Activated CD8-positive, alpha-beta T cell treated with anti-CD3 and anti-CD28 coated beads for 36 hours (primary cell): ENCODE results near the gene PRDX6. TPM values are rescaled to one million over a fixed set of nuclear protein-coding genes. Genes with fewer than 3 reads are reported as not detected.

Source experiments
- ATAC-seq: fragments of 200-7000 bp; cut with Tn5 transposase; one replicate; pipeline ENCODE4 v1.10.0; 2021; ENCODE audit warnings: mild to moderate bottlenecking, moderate library complexity
- CTCF ChIA-PET: fragments of 350-600 bp; sonication (Branson Sonifier 250); formaldehyde crosslinking; loops from one replicate; lab custom pipeline; 2021; ENCODE audit warnings: antibody characterized with exemption; lab: Charles Lee
- POLR2A ChIA-PET: fragments of 350-600 bp; sonication (Branson Sonifier 250); formaldehyde crosslinking; loops from one replicate; lab custom pipeline; 2021; ENCODE audit warnings: antibody characterized with exemption; lab: Charles Lee
- DNase-seq: peaks from one replicate; pipeline ENCODE4 v3.0.0-alpha.2; 2020
- H3K27ac Mint-ChIP-seq: one replicate; pipeline ENCODE4 v1.8.0; 2021; ENCODE audit warnings: mild to moderate bottlenecking, mixed read lengths
- H3K27me3 Mint-ChIP-seq: one replicate; pipeline ENCODE4 v1.8.0; 2021; ENCODE audit warnings: mixed read lengths
- H3K36me3 Mint-ChIP-seq: one replicate; pipeline ENCODE4 v1.8.0; 2021; ENCODE audit warnings: low read depth, mixed read lengths
- H3K4me1 Mint-ChIP-seq: one replicate; pipeline ENCODE4 v1.8.0; 2021; ENCODE audit warnings: low read depth, mixed read lengths
- H3K4me3 Mint-ChIP-seq: one replicate; pipeline ENCODE4 v1.8.0; 2021; ENCODE audit warnings: mild to moderate bottlenecking, moderate library complexity, mixed read lengths
- H3K9me3 Mint-ChIP-seq: one replicate; pipeline ENCODE4 v1.8.0; 2021; ENCODE audit warnings: mixed read lengths
- intact Hi-C: fragments of 100-400 bp; cut with micrococcal nuclease; formaldehyde crosslinking; loops from one replicate; pipeline ENCODE4 v1.10.0; 2022
- total RNA-seq, 2 experiments: library from RNA; stranded (reverse); gene quantifications; one replicate each; pipeline ENCODE4 v1.2.3, GENCODE V29; 2021
- TF ChIP-seq, protein P1 (sequence below): fragments of 200-600 bp; IDR thresholded peaks from one replicate; pipeline ENCODE4 v1.8.0; 2022; ENCODE audit warnings: antibody characterized with exemption, mild to moderate bottlenecking

Gene PRDX6
- total RNA-seq, 2 experiments from 2014 or later: 165 to 169 TPM

DNA sequence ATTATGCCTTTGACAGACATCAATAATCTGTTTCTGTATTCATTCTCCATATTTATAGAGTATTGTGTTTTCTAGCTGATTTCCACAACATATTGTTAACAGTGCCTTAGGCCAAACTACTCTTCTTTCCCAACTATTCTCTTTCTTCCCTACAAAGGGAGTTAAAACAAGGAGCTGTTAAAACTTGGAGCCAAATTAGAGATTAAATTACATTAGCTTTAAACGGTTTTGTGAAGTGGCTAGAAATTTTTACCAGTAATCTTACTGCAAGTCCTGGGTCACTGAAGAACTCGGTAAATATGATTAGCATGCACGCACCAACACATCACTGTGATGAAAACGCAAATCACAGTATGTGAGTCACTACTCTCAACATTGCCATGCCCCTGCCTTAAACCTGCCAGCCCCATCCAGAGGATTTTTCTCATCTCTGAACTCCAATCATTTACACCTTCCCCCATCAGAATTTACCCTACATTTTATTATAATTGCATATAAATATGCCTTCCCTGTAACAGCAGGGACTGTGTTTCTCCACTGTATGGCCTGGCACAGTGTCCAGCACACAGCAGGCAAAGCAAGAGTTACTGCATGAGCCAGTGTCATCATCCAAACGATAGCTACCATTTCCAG, 1.5 kb upstream of the PRDX6 start:
- DNase-seq (peak; percentile 37), ATAC-seq (peak; percentile 18)
- peaks cover 58% of the 10 kb centered on the region for H3K4me1 Mint-ChIP-seq
- CTCF ChIA-PET: interaction anchor here (1.2 to 5.6 kb wide), 2 partner anchors 45 to 56 kb away, joined by 3 to 53 read pairs; no protein-coding TSS in a partner anchor
- H3K9me3 Mint-ChIP-seq: peaks cover 13% of the 10 kb centered on the region
- TF ChIP-seq, protein P1, sequence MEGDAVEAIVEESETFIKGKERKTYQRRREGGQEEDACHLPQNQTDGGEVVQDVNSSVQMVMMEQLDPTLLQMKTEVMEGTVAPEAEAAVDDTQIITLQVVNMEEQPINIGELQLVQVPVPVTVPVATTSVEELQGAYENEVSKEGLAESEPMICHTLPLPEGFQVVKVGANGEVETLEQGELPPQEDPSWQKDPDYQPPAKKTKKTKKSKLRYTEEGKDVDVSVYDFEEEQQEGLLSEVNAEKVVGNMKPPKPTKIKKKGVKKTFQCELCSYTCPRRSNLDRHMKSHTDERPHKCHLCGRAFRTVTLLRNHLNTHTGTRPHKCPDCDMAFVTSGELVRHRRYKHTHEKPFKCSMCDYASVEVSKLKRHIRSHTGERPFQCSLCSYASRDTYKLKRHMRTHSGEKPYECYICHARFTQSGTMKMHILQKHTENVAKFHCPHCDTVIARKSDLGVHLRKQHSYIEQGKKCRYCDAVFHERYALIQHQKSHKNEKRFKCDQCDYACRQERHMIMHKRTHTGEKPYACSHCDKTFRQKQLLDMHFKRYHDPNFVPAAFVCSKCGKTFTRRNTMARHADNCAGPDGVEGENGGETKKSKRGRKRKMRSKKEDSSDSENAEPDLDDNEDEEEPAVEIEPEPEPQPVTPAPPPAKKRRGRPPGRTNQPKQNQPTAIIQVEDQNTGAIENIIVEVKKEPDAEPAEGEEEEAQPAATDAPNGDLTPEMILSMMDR: no peak
- H3K36me3 Mint-ChIP-seq: peaks cover 44% of the 10 kb centered on the region
- H3K27ac Mint-ChIP-seq: peak overlapping the region; percentile 95
- POLR2A ChIA-PET: interaction anchor here (0.7 to 2.9 kb wide), 10 partner anchors 17 to 393 kb away, joined by 3 to 14 read pairs (median 3); partner anchors contain the start of genes CENPL, DARS2, GAS5 and KLHL20
- H3K27me3 Mint-ChIP-seq: no peaks in the 10 kb centered on the region
- H3K4me3 Mint-ChIP-seq: peak overlapping the region; percentile 83
- intact Hi-C loops: loop anchor here (2.0 kb wide), 1 partner anchor 45 kb away; no protein-coding TSS in a partner anchor

DNA sequence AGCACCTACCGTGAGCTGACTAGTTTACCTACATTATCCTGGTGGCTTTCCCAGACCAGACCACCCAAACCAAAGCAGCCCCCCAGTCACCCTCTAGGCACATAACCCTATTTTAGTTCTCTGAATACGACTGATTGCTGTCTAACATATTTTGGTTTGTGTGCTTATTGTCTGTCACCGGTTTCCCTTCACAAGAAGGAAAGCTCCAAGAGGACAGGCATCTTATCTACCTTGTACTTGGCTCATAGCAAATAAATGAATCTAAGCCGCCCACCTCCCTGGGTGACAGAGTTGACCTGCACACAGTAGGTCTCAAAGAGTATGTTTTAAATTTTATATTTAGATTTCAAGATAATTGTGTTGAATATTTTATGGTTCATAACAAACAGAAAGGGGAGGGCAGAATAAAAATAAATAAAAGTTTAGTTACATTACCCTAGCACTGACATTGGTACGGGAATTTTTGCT, 904 bp upstream of the PRDX6 start:
- Mint-ChIP-seq H3K27ac (peak overlapping the region; percentile 95), H3K4me1 (peaks cover 58% of the 10 kb centered on the region), H3K9me3 (peaks cover 9% of the 10 kb centered on the region), H3K27me3 (no peaks in the 10 kb centered on the region), H3K4me3 (peak overlapping the region; percentile 83), H3K36me3 (peaks cover 41% of the 10 kb centered on the region)
- TF ChIP-seq, protein P1: no peak
- intact Hi-C loops: loop anchor here (2.0 kb wide), 1 partner anchor 45 kb away; no protein-coding TSS in a partner anchor
- no peak for ATAC-seq
- ChIA-PET CTCF (interaction anchor here (1.2 to 5.6 kb wide), 2 partner anchors 46 to 56 kb away, joined by 3 to 53 read pairs; no protein-coding TSS in a partner anchor), POLR2A (interaction anchor here (0.7 to 2.9 kb wide), 17 partner anchors 9 to 392 kb away, joined by 3 to 14 read pairs (median 3); partner anchors contain the start of genes CENPL, DARS2, GAS5 and KLHL20)
- peak; percentile 44 for DNase-seq

DNA sequence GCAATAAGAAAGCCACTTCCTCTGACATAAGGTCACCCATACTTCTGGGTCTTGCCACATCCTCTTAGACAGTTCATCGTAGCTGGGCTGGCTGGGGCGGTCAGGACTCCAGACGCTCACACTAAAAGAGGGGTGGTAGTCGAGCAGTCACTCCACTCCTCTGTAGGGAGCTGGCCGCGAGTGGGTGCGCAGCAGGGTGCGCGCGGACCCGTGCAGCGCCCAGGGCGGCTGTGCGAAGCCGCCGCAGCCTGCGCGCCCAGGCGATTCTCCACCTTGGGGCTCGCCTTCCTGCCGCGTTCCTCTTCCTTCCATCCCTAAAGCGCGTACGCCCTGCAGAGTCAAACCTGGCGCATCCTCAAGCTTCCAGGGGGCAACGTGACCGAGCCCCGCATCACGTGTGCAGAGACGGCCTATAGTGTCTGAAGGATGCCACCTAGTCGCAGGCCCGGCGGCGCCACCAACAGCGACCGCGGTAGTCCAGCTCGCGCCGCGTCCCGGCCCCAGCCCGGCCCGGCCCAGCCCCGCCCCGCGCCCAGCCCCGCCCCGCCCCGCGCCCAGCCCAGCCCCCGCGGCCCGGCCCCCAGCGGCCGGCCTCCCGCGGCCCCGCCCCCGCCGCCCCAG, 360 bp upstream of the PRDX6 start:
- CTCF ChIA-PET: interaction anchor here (1.4 to 5.6 kb wide), 2 partner anchors 38 to 46 kb away, joined by 4 to 53 read pairs; no protein-coding TSS in a partner anchor
- H3K4me3 Mint-ChIP-seq: peak overlapping the region; percentile 83
- H3K4me1 Mint-ChIP-seq: peaks cover 61% of the 10 kb centered on the region
- intact Hi-C loops: loop anchor here (2.0 kb wide), 1 partner anchor 46 kb away; no protein-coding TSS in a partner anchor
- H3K9me3 Mint-ChIP-seq: peaks cover 5% of the 10 kb centered on the region
- peak; percentile 84 for ATAC-seq
- H3K27ac Mint-ChIP-seq: peak overlapping the region; percentile 95
- H3K36me3 Mint-ChIP-seq: peaks cover 41% of the 10 kb centered on the region
- DNase-seq: peak; percentile 84
- no peaks in the 10 kb centered on the region for H3K27me3 Mint-ChIP-seq
- TF ChIP-seq, protein P1: no peak
- POLR2A ChIA-PET: interaction anchor here (0.5 to 2.9 kb wide), 17 partner anchors 10 to 392 kb away, joined by 3 to 14 read pairs (median 3); partner anchors contain the start of genes CENPL, DARS2, GAS5 and KLHL20

DNA sequence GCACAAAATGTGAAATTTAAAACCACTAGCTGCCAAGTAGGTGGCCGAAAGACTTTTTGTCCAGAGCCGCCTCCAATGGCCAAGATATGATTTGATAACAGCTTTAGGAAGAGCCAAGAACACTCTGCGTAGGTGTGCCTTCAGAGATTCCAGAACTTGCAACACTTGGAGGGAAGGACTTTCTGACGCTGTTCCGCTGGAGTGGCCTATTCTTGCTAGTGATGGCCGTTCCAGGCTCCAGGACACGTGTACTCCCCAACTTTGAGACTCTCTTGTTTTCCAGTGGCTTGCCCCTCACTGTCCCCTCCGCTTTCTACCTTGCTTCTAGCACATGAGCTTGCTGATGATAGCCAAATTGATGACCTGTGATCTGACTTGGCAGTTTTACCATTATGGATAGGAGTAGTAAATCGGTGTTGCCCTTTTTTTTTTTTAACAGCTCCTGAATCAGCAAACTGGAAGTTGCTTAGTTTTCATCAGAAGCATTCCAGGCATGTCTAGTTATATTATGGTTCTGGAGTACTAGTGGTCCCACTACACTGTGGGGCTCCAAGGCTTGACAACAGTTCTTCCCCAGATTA, 1.0 kb downstream of the PRDX6 start:
- Mint-ChIP-seq H3K36me3 (peaks cover 45% of the 10 kb centered on the region), H3K4me1 (peaks cover 62% of the 10 kb centered on the region), H3K27me3 (no peaks in the 10 kb centered on the region), H3K9me3 (no peaks in the 10 kb centered on the region), H3K27ac (peak overlapping the region; percentile 90), H3K4me3 (peak overlapping the region; percentile 76)
- intact Hi-C loops: no loop called here
- ChIA-PET POLR2A (interaction anchor here (0.6 to 2.9 kb wide), 10 partner anchors 10 to 1546 kb away, joined by 3 to 14 read pairs (median 3); partner anchors contain the start of genes CENPL, DARS2, GAS5 and KLHL20), CTCF (interaction anchor here (1.4 to 5.6 kb wide), 2 partner anchors 39 to 48 kb away, joined by 4 to 53 read pairs; no protein-coding TSS in a partner anchor)
- ATAC-seq: no peak
- DNase-seq: no peak
- TF ChIP-seq, protein P1: no peak
